Sigmoid colon (tissue), 4 donors: ENCODE data around the gene CHST14.

ENCODE experiments used
- POLR2AphosphoS5 ChIP-seq, 4 donors: sonication (generic); formaldehyde crosslinking; IDR thresholded peaks; one replicate each; pipeline ENCODE4 v1.6.1; 2017; ENCODE audit warnings: antibody characterized with exemption in 4 of 4
- TF ChIP-seq, protein P1 (sequence below), 4 experiments: fragments of 450-650 bp in 3 of 4; fragments of 200-600 bp in 1 of 4; IDR thresholded peaks; one replicate each; pipeline ENCODE4 v1.5.1; 2016 to 2019; ENCODE audit warnings: antibody characterized with exemption in 4 of 4, mild to moderate bottlenecking in 3 of 4, moderate library complexity in 2 of 4

DNA sequence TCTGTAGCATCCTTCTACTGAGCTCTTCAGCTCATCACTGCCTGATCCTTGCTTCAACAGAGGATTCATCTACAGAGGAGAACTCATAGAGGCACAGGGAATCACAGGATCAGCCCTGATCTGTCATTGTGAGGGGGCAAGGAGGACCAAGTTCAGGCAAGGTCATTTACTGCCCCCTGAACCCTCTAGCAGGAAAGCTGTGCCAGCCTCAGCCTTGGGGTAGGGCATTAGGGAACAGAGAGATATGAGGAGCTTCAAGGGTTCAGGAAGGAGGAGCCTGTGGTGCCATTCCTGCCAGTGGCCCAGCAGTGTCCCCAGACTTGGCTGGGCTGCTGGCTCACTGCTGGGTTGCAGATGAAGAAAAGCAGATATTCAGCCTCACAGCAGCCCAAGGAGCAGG is 8.2 kb downstream of the CHST14 start:
- TF ChIP-seq, protein P1, sequence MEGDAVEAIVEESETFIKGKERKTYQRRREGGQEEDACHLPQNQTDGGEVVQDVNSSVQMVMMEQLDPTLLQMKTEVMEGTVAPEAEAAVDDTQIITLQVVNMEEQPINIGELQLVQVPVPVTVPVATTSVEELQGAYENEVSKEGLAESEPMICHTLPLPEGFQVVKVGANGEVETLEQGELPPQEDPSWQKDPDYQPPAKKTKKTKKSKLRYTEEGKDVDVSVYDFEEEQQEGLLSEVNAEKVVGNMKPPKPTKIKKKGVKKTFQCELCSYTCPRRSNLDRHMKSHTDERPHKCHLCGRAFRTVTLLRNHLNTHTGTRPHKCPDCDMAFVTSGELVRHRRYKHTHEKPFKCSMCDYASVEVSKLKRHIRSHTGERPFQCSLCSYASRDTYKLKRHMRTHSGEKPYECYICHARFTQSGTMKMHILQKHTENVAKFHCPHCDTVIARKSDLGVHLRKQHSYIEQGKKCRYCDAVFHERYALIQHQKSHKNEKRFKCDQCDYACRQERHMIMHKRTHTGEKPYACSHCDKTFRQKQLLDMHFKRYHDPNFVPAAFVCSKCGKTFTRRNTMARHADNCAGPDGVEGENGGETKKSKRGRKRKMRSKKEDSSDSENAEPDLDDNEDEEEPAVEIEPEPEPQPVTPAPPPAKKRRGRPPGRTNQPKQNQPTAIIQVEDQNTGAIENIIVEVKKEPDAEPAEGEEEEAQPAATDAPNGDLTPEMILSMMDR (IDR thresholded peaks at IDR 0.05): no peak
- TF ChIP-seq POLR2AphosphoS5 (IDR thresholded peaks at IDR 0.05): no peak
